Measurements from ENCODE around the gene GATAD2B. TPM values are rescaled to one million over a fixed set of nuclear protein-coding genes. Genes with fewer than 3 reads are reported as not detected.

The GATAD2B gene
- total RNA-seq, 1 donor from 2014 or later = 4.9 TPM

- no peak for DNase-seq (ENCODE audit: low read depth)
These were observed 158.5 kb downstream of the GATAD2B start for GRCh38 chr1:153764310-153764709.

DNA sequence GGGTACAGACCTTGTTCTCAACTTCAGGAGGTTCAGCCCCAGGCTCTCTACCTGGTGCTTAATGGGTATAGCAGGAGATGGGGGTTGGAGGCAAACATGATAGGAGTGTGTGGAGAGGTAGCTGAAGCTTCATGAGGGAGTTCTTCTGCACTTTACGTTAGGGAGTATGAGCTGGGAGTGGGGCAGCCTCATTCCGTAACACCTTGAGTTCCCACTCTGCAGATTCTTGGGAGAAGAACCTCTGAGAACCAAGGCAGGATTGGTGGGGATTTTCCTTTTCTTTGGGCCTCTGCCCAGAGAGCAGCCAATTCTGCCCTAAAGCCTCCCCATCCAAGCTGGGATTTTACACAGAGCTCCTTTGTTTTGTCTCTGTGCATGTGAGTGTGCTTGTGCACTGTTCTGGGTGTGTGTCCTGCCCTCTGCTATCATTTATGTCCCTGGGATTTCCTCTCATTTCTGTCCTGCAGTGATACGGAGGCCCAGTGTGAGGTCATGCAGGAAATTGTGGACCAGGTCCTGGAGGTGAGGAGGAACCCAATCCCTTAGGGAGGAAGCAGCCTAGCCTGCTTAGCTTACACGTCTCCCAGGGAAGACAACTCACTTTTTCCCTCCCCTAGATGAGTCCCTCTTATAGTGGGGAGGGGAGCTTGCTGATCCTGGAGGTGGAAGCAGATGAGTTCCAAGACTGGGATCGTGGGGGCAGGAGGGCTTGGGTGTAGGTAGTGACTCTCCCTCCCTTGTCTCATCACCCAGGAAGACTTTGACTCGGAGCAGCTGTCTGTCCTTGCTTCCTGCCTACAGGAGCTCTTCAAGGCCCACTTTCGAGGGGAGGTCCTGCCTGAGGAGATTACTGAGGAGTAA, 159.2 kb downstream of the GATAD2B start:
- no peak for DNase-seq (ENCODE audit: low read depth)

- no peak for DNase-seq (ENCODE audit: low read depth)
These were observed 162.3 kb downstream of the GATAD2B start for GRCh38 chr1:153760440-153760839.

Small RNAs within 50 kb of the gene (microRNA-seq; reads per million reads assigned to microRNA genes)
- gene MIR6737 = not detected

Other genes with a start within 250 kb of the GATAD2B start
- gene NPR1, start 244.3 kb downstream of the GATAD2B start, total RNA-seq = not detected in 2 replicates
- gene INTS3, start 194.9 kb downstream of the GATAD2B start, total RNA-seq = 24.0 and 27.7 TPM in 2 replicates
- 0.29 and 0.42 TPM in 2 replicates for gene SLC27A3, start 147.6 kb downstream of the GATAD2B start, total RNA-seq
- 13.2 and 19.9 TPM in 2 replicates for gene DENND4B, start 23.7 kb upstream of the GATAD2B start, total RNA-seq
- gene CRTC2, start 35.6 kb upstream of the GATAD2B start, total RNA-seq = 8.5 and 12.3 TPM in 2 replicates
- 64.4 and 69.9 TPM in 2 replicates for gene SLC39A1, start 40.6 kb upstream of the GATAD2B start, total RNA-seq
- 6.9 and 9.4 TPM in 2 replicates for gene CREB3L4, start 44.9 kb upstream of the GATAD2B start, total RNA-seq
- 162 and 217 TPM in 2 replicates for gene JTB, start 54.7 kb upstream of the GATAD2B start, total RNA-seq
- gene RAB13, start 63.4 kb upstream of the GATAD2B start, total RNA-seq = 15.5 and 22.0 TPM in 2 replicates
- 935 and 1,278 TPM in 2 replicates for gene RPS27, start 67.8 kb upstream of the GATAD2B start, total RNA-seq
- gene NUP210L, start 232.1 kb upstream of the GATAD2B start, total RNA-seq = 0.13 TPM in 1 of 2 replicates, not detected in the other